Effector CD8-positive, alpha-beta T cell (primary cell): ENCODE data around the gene ARID5A.
A peak's percentile ranks its signal among the peaks of the same experiment; 100 is the strongest.
"Not testable (repeated sequence)": the region's sequence is repeated elsewhere in the genome, so short reads cannot be mapped to it uniquely, and the experiment has no call there.

Experiments
- DNase-seq: peaks from one replicate; lab custom pipeline; 2025; lab: John Stamatoyannopoulos, UW
- total RNA-seq, 4 experiments: gene quantifications; one replicate each; lab custom pipeline; 2026; lab: John Stamatoyannopoulos, UW

ARID5A gene, protein sequence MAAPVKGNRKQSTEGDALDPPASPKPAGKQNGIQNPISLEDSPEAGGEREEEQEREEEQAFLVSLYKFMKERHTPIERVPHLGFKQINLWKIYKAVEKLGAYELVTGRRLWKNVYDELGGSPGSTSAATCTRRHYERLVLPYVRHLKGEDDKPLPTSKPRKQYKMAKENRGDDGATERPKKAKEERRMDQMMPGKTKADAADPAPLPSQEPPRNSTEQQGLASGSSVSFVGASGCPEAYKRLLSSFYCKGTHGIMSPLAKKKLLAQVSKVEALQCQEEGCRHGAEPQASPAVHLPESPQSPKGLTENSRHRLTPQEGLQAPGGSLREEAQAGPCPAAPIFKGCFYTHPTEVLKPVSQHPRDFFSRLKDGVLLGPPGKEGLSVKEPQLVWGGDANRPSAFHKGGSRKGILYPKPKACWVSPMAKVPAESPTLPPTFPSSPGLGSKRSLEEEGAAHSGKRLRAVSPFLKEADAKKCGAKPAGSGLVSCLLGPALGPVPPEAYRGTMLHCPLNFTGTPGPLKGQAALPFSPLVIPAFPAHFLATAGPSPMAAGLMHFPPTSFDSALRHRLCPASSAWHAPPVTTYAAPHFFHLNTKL
- total RNA-seq = 114 to 227 (median 143) reads per million in 4 experiments

- peak; percentile 89 for DNase-seq
Observed at GRCh38 chr2:96536445-96537065, at the start of gene ARID5A. Gene ARID5A (plus strand): TSS chr2:96536752. CDS start chr2:96536827, 75 bp downstream.

GRCh38 chr2:96489261-96489660 is 47.3 kb upstream of the ARID5A start:
- no peak for DNase-seq

DNA sequence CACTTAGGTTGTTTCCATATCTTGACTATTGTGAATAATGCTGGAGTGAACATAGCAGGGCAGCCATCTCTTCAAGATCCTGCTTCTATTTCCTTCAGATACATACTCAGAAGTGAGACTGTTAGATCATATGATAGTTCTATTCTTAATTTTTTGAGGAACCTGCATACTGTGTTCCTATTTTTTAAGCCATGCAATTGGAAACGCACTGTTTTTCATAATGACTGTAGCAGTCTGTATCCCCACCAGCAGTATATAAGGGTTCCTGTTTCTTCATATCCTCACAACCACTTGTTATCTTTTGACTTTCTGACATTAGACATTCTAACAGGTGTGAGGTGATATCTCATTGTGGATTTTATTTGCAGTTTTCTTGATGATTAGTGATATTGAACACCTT is 46.9 kb upstream of the ARID5A start:
- no peak for DNase-seq

- DNase-seq = no peak
Observed at GRCh38 chr2:96491860-96492497, 44.6 kb upstream of the ARID5A start.

DNA sequence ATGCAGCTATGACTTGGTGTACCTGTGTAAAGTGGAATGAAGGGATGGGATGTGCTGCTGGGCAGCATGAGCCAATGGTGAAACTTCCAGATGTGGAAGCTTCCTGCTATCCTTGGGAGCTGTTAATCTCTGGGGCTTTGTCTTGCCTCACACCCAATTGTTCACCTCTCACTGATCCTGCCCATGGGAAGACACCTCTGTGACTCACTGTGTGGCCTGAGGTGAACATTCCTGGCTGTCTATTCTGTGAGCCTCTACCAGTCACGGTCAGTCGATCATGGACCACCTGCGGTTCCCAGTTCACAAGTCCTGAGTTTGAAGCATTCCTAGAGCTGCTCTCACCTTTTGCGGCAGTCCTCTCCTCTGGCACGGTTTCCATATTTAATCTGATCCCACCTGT is 43.5 kb upstream of the ARID5A start:
- no peak for DNase-seq

DNA sequence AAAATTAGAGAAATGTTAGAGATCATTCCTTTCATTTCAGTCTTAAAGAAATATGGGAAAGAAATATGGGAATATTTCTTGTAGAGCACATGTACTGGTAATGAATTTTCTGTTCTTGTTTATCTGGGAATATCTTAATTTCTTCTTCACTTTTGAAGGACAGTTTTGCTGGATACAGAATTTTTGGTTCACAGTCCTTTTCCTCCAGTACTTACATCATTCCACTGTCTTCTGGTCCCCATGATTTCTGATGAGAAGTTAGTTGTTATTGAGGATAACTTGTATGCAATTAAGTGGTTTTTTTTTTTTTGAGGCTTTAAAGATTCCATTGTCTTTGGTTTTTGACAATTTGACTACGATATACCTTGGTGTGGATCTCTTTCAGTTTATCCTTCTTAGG is 42.4 kb upstream of the ARID5A start:
- no peak for DNase-seq

DNA sequence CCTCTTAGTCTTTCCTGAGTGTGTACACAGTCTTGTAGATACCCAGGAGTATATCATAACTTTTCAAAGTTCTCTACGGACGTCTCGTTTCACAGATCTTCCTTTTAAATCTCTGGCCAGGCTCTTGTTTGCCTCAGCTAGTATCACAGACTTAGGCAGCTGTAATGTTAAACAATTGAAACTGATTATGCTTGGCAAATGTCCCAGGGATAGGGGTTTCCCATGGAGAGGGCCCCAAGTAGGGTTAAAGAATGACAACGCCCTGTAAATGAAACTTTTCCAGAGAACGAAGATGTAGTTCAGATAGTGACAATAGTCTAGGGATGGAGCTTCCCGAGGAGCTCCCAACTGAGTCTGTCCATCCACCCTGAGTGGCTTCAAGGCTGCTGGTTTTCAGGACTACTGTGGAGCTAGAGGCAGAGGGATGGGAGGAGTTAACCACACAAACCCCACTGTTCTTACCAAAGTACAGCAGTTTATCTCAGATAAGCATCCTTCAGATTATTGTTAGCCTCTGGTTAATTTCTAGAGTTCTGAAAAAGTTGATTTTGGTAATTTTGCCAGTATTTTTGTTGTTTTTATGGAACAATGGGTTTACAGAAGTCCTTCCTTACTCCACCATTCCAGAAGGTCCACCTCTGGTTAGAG is 40.4 kb upstream of the ARID5A start:
- no peak for DNase-seq

GRCh38 chr2:96498021-96498431 is 38.5 kb upstream of the ARID5A start:
- DNase-seq = no peak

DNA sequence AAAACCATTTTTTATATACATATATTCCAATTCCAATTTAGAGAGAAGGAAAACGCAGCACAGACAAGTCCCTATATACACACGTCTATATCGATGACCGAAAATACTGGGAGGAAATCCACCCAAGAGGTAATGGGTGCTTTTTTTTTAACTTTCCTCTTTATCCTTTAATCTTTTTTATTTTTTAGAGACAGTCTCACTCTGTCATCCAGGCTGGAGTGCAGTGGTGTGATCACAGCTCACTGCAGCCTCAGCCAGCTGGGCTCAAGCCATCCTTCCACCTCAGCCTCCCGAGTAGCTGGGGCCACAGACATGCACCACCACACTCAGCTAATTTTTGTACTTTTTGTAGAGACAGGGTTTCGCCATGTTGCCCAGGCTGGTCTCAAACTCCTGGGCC is 37.9 kb upstream of the ARID5A start:
- not testable (repeated sequence) for DNase-seq

DNA sequence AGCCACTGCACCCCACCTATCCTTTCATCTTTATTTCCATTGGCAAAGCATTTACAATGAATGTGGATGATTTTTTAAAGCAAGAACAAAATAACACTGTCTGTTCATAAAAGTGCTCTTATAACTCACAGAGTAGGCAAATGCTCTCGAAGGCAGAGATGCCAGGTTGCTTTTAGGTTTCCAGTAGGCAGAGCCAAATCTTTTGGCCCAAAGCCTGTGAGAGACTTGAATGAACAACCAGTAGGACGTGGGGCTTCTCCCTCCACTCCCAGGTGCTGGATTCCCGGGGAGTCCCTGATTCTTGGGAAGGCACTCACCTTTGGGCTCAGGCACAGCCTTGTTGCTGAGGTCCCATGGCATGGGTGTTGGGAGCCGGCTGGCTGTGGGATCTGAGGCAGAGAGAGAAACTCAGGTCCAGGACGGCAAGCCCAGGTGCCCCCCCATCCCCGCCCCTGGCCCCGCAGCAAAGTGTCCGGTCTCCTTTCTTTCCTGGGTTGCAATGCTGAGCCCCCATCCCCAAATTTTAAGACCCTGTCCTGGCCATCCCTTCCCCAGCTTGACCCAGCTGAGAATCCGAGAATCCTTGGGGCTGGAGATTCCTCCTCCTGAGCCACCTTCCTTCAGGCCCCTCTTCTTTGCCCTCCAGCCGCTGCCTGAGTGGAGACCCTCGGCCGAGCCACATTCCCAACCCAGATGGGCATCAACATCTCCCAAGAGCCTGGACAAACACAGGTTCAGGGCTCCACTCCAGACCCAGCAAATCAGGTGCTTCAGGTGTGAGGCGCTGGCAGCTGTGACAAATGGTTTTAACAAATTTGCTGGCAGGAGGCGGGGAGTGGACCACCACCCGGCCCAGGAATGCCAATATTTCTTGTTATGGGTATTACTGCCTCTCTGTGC is 37.2 kb upstream of the ARID5A start:
- DNase-seq = no peak

DNA sequence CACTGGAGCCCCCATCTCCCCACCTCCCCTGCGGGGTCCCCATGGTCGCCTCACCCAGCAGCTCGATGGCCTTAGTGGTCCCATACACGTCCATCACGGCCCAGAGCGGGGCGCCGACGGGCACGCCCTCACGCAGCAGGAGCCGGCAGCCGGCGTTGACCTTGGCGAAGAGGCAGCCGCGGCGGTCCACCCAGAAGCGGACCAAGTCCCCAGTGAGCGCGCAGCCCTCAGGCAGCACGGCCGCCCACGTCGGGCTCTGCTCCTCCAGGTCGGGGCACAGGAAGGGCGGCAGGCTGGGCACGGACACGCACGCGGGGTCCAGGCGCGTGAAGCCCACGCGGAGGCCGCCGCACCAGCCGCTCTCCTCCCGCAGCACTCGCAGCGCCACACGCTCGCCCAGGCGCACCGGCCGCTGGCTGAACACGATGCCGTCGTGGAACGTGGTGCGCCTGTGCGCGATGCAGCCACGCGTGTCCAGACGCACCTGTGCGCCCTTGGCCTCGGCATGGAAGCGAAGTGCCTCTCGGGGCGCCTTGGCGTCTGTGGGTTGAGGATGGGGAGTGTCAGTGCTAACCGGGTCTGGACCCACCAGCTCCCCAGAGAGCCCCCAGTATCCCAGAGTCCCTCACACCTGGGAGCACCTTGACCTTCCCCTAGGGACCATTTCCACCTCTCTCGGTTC is 36.0 kb upstream of the ARID5A start:
- no peak for DNase-seq

DNA sequence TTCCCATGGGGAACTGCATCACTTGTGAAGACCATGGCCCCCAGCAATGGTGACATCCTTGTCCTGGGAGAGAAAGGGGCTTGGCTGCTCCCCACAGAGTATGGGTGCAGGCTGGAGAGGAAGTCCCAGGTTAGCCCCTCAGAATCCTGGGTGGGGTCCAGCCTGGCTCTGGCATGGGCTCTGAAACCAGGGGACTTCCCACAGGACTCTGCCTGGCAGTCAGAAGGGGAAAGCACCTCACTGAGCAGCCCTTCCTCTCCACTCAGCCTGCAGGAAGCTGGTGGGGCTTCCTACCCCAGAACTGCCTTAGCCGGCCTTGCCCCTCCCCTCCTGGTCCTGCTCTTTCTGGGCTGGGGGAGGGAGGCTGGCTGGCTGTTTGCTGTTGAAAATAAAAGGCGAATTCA is 35.1 kb upstream of the ARID5A start:
- DNase-seq = no peak

DNA sequence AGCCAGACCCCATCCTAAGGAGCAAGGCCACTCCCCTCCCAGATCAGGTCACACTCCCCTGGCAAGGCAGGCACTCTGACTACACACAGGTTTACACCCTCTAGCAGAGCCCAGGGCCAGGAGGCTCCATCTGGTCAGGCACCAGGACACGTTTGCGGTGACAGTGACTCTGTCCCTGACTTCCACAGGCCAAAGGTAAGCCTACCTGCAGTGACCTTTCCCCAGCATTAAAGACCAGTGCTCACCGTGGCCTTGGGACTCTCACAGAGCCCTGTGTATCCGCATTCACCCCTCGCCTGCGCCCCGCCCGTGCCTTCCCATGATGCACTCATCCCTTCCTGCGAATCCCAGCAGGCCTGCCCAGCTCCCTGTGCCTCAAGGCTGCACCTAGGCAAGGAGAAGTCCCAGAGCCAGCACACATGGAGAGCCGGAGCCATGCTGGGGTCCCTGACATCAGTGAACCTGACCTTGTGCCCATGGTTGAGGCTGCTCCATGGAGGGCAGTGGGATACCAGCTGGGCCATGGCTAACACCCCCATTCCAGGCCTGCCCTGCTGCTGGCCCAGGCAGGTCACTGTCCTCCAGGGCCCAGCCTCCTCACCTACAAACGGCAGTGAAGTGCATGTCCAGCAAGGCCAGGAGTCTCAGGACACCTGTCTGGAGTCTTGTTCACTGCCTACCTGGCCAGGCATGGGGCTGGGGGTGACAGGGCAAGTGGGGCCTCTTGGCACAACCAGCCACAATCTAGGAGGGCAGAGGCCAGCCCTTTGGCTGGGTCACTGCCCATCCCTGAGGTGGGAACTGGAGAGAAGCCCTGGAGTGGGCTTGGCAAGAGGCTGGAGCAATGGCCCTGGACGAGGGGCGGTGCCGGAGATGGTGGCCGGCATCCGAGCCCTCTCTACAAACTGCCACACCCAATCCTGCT is 34.4 kb upstream of the ARID5A start:
- no peak for DNase-seq

- DNase-seq = no peak
Observed at GRCh38 chr2:96502891-96503636, 33.5 kb upstream of the ARID5A start.

GRCh38 chr2:96503637-96504243 is 32.8 kb upstream of the ARID5A start:
- DNase-seq = no peak

- no peak for DNase-seq
Observed at GRCh38 chr2:96505231-96505889, 31.2 kb upstream of the ARID5A start, which contains the start of gene NEURL3. Gene NEURL3 (minus strand): TSS chr2:96505357. CDS start chr2:96505286, 71 bp downstream.
